K562 (cell line): Measurements from ENCODE around the gene ZNF200. TPM values are rescaled to one million over a fixed set of nuclear protein-coding genes. Genes with fewer than 3 reads are reported as not detected.

Experiments
- ARID2 ChIP-seq: fragments of 450-650 bp; IDR thresholded peaks from 2 replicates; pipeline ENCODE4 v1.6.1; 2017; ENCODE audit warnings: antibody characterized with exemption, mild to moderate bottlenecking
- EGR1 ChIP-seq: fragments of 450-650 bp; conservative IDR thresholded peaks from 2 replicates; pipeline ENCODE4 v1.6.1; 2017; ENCODE audit warnings: mild to moderate bottlenecking
- ETV5 ChIP-seq: sonication (generic); formaldehyde crosslinking; IDR thresholded peaks from 2 replicates; pipeline ENCODE4 v1.4.0; 2020; ENCODE audit warnings: low read depth, mild to moderate bottlenecking, missing genetic modification reagents
- FOXA1 ChIP-seq: fragments of 450-650 bp; IDR thresholded peaks from 2 replicates; pipeline ENCODE4 v1.6.1; 2016; ENCODE audit warnings: mild to moderate bottlenecking, borderline replicate concordance
- GTF2B ChIP-seq: IDR thresholded peaks from 2 replicates; pipeline ENCODE4 v1.6.1; 2011; ENCODE audit not compliant: insufficient read length; ENCODE audit errors: extremely low read depth
- HES1 ChIP-seq: fragments of 450-650 bp; IDR thresholded peaks from 2 replicates; pipeline ENCODE4 v1.6.1; 2016; ENCODE audit warnings: low read depth, mild to moderate bottlenecking, moderate library complexity
- KAT2B ChIP-seq: IDR thresholded peaks from one replicate; pipeline ENCODE4 v1.6.1; 2012; ENCODE audit warnings: low read depth, mild to moderate bottlenecking, control low read depth, inconsistent platforms, low read length, moderate library complexity
- MYNN ChIP-seq, 2 experiments: sonication (generic); formaldehyde crosslinking in 1 of 2; IDR thresholded peaks; 2 replicates each; pipeline versions ENCODE4 v1.5.0 to v1.6.1; 2016 to 2020; ENCODE audit warnings: antibody characterized with exemption in 1 of 2, missing genetic modification reagents in 1 of 2
- PRDM10 ChIP-seq: fragments of 450-650 bp; IDR thresholded peaks from 2 replicates; pipeline ENCODE4 v1.6.1; 2018; ENCODE audit not compliant: partially characterized antibody
- SPI1 ChIP-seq: IDR thresholded peaks from 2 replicates; pipeline ENCODE4 v1.6.1; 2011; ENCODE audit warnings: low read depth, low read length, control low read depth, borderline replicate concordance
- TBP ChIP-seq: optimal IDR thresholded peaks from 2 replicates; pipeline ENCODE3; 2011; ENCODE audit warnings: low read depth, low read length, improper control_type of control experiment
- TCF3 ChIP-seq: sonication (generic); formaldehyde crosslinking; IDR thresholded peaks from 2 replicates; pipeline ENCODE4 v1.4.0; 2020; ENCODE audit warnings: mild to moderate bottlenecking, missing genetic modification reagents
- UBTF ChIP-seq, 2 experiments: IDR thresholded peaks; 2 replicates each; pipeline ENCODE4 v1.6.1; 2012; ENCODE audit warnings: improper control_type of control experiment in 2 of 2, low read depth in 2 of 2, low read length in 2 of 2, borderline replicate concordance in 1 of 2
- ZKSCAN8 ChIP-seq: fragments of 200-800 bp; sonication (Bioruptor generic); IDR thresholded peaks from 2 replicates; pipeline ENCODE4 v1.6.1; 2016; ENCODE audit warnings: missing genetic modification characterization, missing compliant biosample characterization
- ZNF511 ChIP-seq: sonication (generic); formaldehyde crosslinking; IDR thresholded peaks from 2 replicates; pipeline ENCODE4 v1.8.0; 2022; ENCODE audit warnings: mild to moderate bottlenecking, missing genetic modification reagents
- ZNF551 ChIP-seq: fragments of 250-450 bp; sonication (Bioruptor Pico); IDR thresholded peaks from 2 replicates; pipeline ENCODE4 v1.5.0; 2021; ENCODE audit warnings: mild to moderate bottlenecking, moderate library complexity
- polyA plus RNA-seq, 8 experiments: library from polyadenylated mRNA; depleted of rRNA in 4 of 8; stranded (reverse) in 5 of 8; unstranded in 3 of 8; fragments of >200 nt; fragmentation: Nextera tagmentation in 2 of 8; fragmentation: Illumina TruSeq in 1 of 8; extraction: Ambion mirVana in 2 of 8; extraction: Trizol in 1 of 8; gene quantifications; 2 replicates each; pipeline versions ENCODE4 v1.2.1 to v1.2.3, GENCODE V29; 2011 to 2014; ENCODE audit warnings: inconsistent platforms in 1 of 8, missing spikeins in 1 of 8
- total RNA-seq, 7 experiments: library from RNA; depleted of rRNA in 6 of 7; stranded (reverse); fragments of >200 nt in 6 of 7; fragmentation: Illumina TruSeq in 2 of 7; extraction: Trizol in 2 of 7; gene quantifications; 2 replicates each; pipeline versions ENCODE4 v1.2.1 to v1.2.3, GENCODE V29; 2011 to 2021; ENCODE audit warnings: low replicate concordance in 1 of 7

ZNF200 gene
- total and polyA plus RNA-seq, 9 of the 15 experiments (the other 6 are each of a cell fraction or from before 2014, with no cell fraction given) = 4.8 to 14.5 (median 9.2) TPM

- TF ChIP-seq PRDM10 = peak; percentile 13
- TF ChIP-seq KAT2B = no peak
- TF ChIP-seq FOXA1 = no peak
- TF ChIP-seq GTF2B = no peak
- TF ChIP-seq ZKSCAN8 (CRISPR knock-in tag) = no peak
- TF ChIP-seq MYNN (IDR thresholded peaks at IDR 0.05) = no peak; the same call in 1 of the 2 replicates
- TF ChIP-seq MYNN (CRISPR knock-in tag; IDR thresholded peaks at IDR 0.05) = no peak
- TF ChIP-seq HES1 = no peak
- TF ChIP-seq ARID2 = no peak
- TF ChIP-seq ZNF551 (CRISPR knock-in tag) = no peak
- TF ChIP-seq ETV5 = no peak
- no peak; the same call in 1 of the 2 replicates for TF ChIP-seq EGR1
- TF ChIP-seq SPI1 = no peak
- TF ChIP-seq UBTF (IDR thresholded peaks at IDR 0.05; ENCODE audit: borderline replicate concordance in 1 of 2, low read depth in 2 of 2, low read length in 2 of 2) = peak in 1 of 2 experiments; percentile 72; a peak in 1 of 4 replicates
- 0 out of 2 replicates have a peak, but pooled peaks have one; percentile 22 for TF ChIP-seq ZNF511 (CRISPR knock-in tag)
- no peak for TF ChIP-seq TCF3
- TF ChIP-seq TBP = peak; percentile 99
Measured at GRCh38 chr16:3175157-3176093, 59.5 kb downstream of the ZNF200 start (continued).
